ENCODE results near the gene PHYKPL.

The PHYKPL gene

DNA sequence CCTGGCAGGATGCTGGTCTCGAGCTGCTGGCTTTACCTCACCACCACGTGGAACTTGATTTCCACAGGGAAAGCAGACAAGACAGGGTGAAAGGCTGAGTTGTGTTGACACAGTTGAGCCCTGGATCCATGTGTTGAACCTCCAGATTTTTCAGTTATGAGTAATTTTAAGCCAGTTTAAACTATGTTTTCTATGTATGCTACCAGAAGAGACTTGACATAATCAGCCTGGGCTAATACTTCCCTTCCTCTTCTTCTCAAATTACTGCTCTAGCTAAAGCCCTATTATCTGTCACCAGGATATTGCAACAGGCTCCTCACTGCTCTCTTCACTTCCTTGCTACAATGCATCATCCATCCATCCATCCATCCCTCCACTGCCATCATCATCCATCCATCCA, 12.0 kb upstream of the PHYKPL start:
- Histone ChIP-seq H3K27me3 (ENCODE audit: insufficient read depth, low read length, poor library complexity) (no peaks in the 10 kb centered on the region), H4K20me1 (ENCODE audit: insufficient read depth, low read length) (no peaks in the 10 kb centered on the region), H3K36me3 (ENCODE audit: insufficient read depth, low read length) (no peaks in the 10 kb centered on the region), H3K9ac (ENCODE audit: low read depth, low read length) (no peak overlapping the region), H3K4me1 (ENCODE audit: insufficient read depth, low read length) (peaks cover 11% of the 10 kb centered on the region), H3K9me3 (ENCODE audit: insufficient read depth, low read length, severe bottlenecking) (no peaks in the 10 kb centered on the region), H3K79me2 (ENCODE audit: insufficient read depth, low read length) (no peaks in the 10 kb centered on the region), H3K4me2 (ENCODE audit: insufficient read depth, low read length) (no peak overlapping the region), H3K4me3 (ENCODE audit: low read depth in 1 of 2, low read length in 2 of 2) (no peak overlapping the region), H3K27ac (ENCODE audit: low read length) (no peak overlapping the region), H2AFZ (ENCODE audit: low read depth, low read length) (no peak overlapping the region)
- no peak for DNase-seq
- no peak for ATAC-seq (ENCODE audit: insufficient read depth, low read depth)
- TF ChIP-seq, protein P1, sequence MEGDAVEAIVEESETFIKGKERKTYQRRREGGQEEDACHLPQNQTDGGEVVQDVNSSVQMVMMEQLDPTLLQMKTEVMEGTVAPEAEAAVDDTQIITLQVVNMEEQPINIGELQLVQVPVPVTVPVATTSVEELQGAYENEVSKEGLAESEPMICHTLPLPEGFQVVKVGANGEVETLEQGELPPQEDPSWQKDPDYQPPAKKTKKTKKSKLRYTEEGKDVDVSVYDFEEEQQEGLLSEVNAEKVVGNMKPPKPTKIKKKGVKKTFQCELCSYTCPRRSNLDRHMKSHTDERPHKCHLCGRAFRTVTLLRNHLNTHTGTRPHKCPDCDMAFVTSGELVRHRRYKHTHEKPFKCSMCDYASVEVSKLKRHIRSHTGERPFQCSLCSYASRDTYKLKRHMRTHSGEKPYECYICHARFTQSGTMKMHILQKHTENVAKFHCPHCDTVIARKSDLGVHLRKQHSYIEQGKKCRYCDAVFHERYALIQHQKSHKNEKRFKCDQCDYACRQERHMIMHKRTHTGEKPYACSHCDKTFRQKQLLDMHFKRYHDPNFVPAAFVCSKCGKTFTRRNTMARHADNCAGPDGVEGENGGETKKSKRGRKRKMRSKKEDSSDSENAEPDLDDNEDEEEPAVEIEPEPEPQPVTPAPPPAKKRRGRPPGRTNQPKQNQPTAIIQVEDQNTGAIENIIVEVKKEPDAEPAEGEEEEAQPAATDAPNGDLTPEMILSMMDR (IDR thresholded peaks at IDR 0.05; ENCODE audit: borderline replicate concordance, extremely low read depth, low read length, poor library complexity, severe bottlenecking), result no peak
- TF ChIP-seq EZH2 (IDR thresholded peaks at IDR 0.05; ENCODE audit: borderline replicate concordance, low read depth, low read length, severe bottlenecking), result no peak

DNA sequence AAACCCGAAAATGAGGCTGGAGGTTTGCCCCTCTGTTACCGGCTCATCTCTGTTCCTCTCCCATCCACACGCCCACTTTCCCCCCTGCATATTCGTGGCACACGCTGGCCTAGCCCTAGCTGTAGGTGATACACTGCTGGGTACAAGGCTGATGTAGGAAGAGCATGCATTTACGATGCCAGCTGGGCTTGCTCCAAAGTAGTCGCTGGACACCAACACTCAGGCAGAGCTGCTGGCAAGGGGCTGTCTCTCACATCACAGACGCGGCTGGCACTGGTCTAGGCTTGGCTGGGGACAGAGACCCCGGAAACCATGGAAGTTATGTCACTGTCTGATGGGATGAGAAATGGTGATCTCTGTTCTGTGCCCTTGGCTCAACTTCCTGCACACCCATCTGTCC, 9.8 kb upstream of the PHYKPL start:
- Histone ChIP-seq H3K4me1 (ENCODE audit: insufficient read depth, low read length) (peaks cover 14% of the 10 kb centered on the region), H3K36me3 (ENCODE audit: insufficient read depth, low read length) (no peaks in the 10 kb centered on the region), H3K4me2 (ENCODE audit: insufficient read depth, low read length) (no peak overlapping the region), H3K27ac (ENCODE audit: low read length) (no peak overlapping the region), H3K9me3 (ENCODE audit: insufficient read depth, low read length, severe bottlenecking) (no peaks in the 10 kb centered on the region), H3K9ac (ENCODE audit: low read depth, low read length) (no peak overlapping the region), H3K27me3 (ENCODE audit: insufficient read depth, low read length, poor library complexity) (no peaks in the 10 kb centered on the region), H3K79me2 (ENCODE audit: insufficient read depth, low read length) (no peaks in the 10 kb centered on the region), H2AFZ (ENCODE audit: low read depth, low read length) (no peak overlapping the region), H4K20me1 (ENCODE audit: insufficient read depth, low read length) (no peaks in the 10 kb centered on the region), H3K4me3 (ENCODE audit: low read depth in 1 of 2, low read length in 2 of 2) (no peak overlapping the region)
- TF ChIP-seq EZH2 (IDR thresholded peaks at IDR 0.05; ENCODE audit: borderline replicate concordance, low read depth, low read length, severe bottlenecking), result no peak
- no peak for ATAC-seq (ENCODE audit: insufficient read depth, low read depth)
- no peak for DNase-seq

- H3K79me2 ChIP-seq (ENCODE audit: insufficient read depth, low read length), result no peaks in the 10 kb centered on the region
- TF ChIP-seq, protein P1 (IDR thresholded peaks at IDR 0.05; ENCODE audit: borderline replicate concordance, extremely low read depth, low read length, poor library complexity, severe bottlenecking), result no peak
- no peak for TF ChIP-seq EZH2 (IDR thresholded peaks at IDR 0.05; ENCODE audit: borderline replicate concordance, low read depth, low read length, severe bottlenecking)
- H3K9ac ChIP-seq (ENCODE audit: low read depth, low read length), result no peak overlapping the region
- H3K27ac ChIP-seq (ENCODE audit: low read length), result no peak overlapping the region; the same call in 1 of the 2 replicates
- H3K36me3 ChIP-seq (ENCODE audit: insufficient read depth, low read length), result no peaks in the 10 kb centered on the region
- H4K20me1 ChIP-seq (ENCODE audit: insufficient read depth, low read length), result no peaks in the 10 kb centered on the region
- ATAC-seq (ENCODE audit: insufficient read depth, low read depth), result peak; percentile 23; the same call in 1 of the 3 replicates
- peaks cover 14% of the 10 kb centered on the region for H3K4me1 ChIP-seq (ENCODE audit: insufficient read depth, low read length)
- DNase-seq, result no peak
- H2AFZ ChIP-seq (ENCODE audit: low read depth, low read length), result no peak overlapping the region
- H3K4me2 ChIP-seq (ENCODE audit: insufficient read depth, low read length), result no peak overlapping the region
- H3K9me3 ChIP-seq (ENCODE audit: insufficient read depth, low read length, severe bottlenecking), result no peaks in the 10 kb centered on the region
- H3K4me3 ChIP-seq (ENCODE audit: low read depth in 1 of 2, low read length in 2 of 2), result no peak overlapping the region
- H3K27me3 ChIP-seq (ENCODE audit: insufficient read depth, low read length, poor library complexity), result no peaks in the 10 kb centered on the region
Observed at GRCh38 chr5:178241688-178242231, 9.2 kb upstream of the PHYKPL start.

- Histone ChIP-seq H3K9me3 (ENCODE audit: insufficient read depth, low read length, severe bottlenecking) (no peaks in the 10 kb centered on the region), H3K9ac (ENCODE audit: low read depth, low read length) (no peak overlapping the region), H3K36me3 (ENCODE audit: insufficient read depth, low read length) (no peaks in the 10 kb centered on the region), H4K20me1 (ENCODE audit: insufficient read depth, low read length) (no peaks in the 10 kb centered on the region), H3K79me2 (ENCODE audit: insufficient read depth, low read length) (no peaks in the 10 kb centered on the region), H3K4me3 (ENCODE audit: low read depth in 1 of 2, low read length in 2 of 2) (no peak overlapping the region), H3K4me2 (ENCODE audit: insufficient read depth, low read length) (no peak overlapping the region), H3K4me1 (ENCODE audit: insufficient read depth, low read length) (peaks cover 14% of the 10 kb centered on the region), H3K27ac (ENCODE audit: low read length) (no peak overlapping the region), H2AFZ (ENCODE audit: low read depth, low read length) (no peak overlapping the region), H3K27me3 (ENCODE audit: insufficient read depth, low read length, poor library complexity) (no peaks in the 10 kb centered on the region)
- peak; percentile 60 for DNase-seq
- TF ChIP-seq, protein P1 (IDR thresholded peaks at IDR 0.05; ENCODE audit: borderline replicate concordance, extremely low read depth, low read length, poor library complexity, severe bottlenecking), result no peak
- TF ChIP-seq EZH2 (IDR thresholded peaks at IDR 0.05; ENCODE audit: borderline replicate concordance, low read depth, low read length, severe bottlenecking), result no peak
- peak; percentile 82 for ATAC-seq (ENCODE audit: insufficient read depth, low read depth)
Observed at GRCh38 chr5:178241231-178241663, 8.6 kb upstream of the PHYKPL start.
